ENCODE data around the gene C20orf144.

Gene C20orf144

DNA sequence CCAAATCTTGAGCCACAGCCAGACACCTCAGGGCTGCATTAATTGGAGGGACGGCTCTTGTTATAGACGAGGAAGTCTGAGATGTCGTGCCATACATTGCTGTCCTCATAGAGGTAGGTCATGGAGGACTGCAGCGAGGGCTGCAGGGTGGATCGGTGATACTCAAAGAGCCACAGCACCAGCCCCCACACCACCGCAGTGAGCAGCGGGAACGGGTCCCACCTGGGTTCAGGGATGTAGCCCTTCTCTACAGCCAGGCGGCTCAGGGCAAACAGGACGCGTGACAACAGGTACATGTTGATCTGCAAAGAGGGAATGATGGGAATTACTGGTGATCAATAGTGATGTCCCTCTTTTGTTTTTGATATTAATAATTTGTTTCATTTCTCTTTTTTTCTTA is 45.5 kb downstream of the C20orf144 start:
- H3K36me3 Mint-ChIP-seq (ENCODE audit: insufficient read depth): peaks cover 32% of the 10 kb centered on the region
- no peak for DNase-seq
- peaks cover 0 to 4% of the 10 kb centered on the region in 2 donors for H3K4me1 Mint-ChIP-seq (ENCODE audit: low read depth in 2 of 2)
- H3K4me3 Mint-ChIP-seq: no peak overlapping the region
- H3K9me3 Mint-ChIP-seq: no peaks in the 10 kb centered on the region
- no peak for ATAC-seq (replicated peaks)
- no peaks in the 10 kb centered on the region for H3K27me3 Mint-ChIP-seq
- peak overlapping the region in 1 of 2 donors; percentile 30 for H3K27ac Mint-ChIP-seq

DNA sequence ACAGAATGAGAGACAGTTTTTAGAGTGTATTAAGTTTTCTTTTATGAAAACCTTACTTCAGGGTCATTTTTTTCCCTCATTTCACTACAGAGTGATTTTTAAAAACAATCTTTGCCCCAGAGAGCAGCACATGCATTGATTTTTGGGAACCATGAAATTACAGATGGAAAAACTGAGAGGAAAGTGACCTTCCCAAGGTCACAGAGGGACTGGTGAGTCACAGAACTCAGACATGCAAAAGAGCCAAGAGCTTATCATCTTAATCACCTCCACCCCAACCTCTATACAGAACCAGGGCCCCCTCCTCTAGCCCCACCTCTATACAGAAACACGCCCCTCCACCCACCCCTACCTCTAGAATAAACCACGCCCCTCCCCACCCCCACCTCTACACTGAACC is 47.3 kb downstream of the C20orf144 start:
- Mint-ChIP-seq H3K4me3 (no peak overlapping the region), H3K36me3 (ENCODE audit: insufficient read depth) (peaks cover 38% of the 10 kb centered on the region), H3K27ac (no peak overlapping the region), H3K9me3 (no peaks in the 10 kb centered on the region), H3K4me1 (ENCODE audit: low read depth in 2 of 2) (peaks cover 0 to 6% of the 10 kb centered on the region in 2 donors), H3K27me3 (no peaks in the 10 kb centered on the region)
- ATAC-seq (replicated peaks): no peak
- DNase-seq: no peak

DNA sequence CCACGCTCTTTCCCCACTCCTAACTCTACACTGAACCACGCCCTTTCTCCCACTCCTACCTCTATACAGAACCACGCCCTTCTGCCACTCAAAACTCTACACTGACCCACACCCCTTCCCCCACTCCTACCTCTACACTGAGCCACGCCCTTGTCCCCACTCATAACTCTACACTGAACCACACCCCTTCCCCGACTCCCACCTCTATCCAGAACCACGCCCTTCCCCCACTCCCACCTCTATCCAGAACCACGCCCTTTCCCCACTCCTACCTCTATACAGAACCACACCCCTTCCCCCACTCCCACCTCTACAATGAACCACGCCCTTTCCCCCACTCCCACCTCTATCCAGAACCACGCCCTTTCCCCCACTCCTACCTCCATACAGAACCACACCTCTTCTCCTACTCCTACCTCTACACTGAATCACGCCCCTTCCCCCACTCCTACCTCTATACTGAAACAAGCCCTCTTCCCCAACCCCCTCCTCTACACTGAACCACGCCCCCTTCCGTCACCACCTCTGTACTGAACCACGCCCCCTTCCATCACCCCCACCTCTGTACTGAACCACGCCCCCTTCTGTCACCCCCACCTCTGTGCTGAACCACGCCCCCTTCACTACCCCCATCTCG is 47.9 kb downstream of the C20orf144 start:
- ATAC-seq (replicated peaks): no peak
- peaks cover 0 to 6% of the 10 kb centered on the region in 2 donors for H3K4me1 Mint-ChIP-seq (ENCODE audit: low read depth in 2 of 2)
- no peak for DNase-seq
- H3K9me3 Mint-ChIP-seq: no peaks in the 10 kb centered on the region
- peak overlapping the region; percentile 35 to 70 for H3K27ac Mint-ChIP-seq
- H3K27me3 Mint-ChIP-seq: no peaks in the 10 kb centered on the region
- H3K36me3 Mint-ChIP-seq (ENCODE audit: insufficient read depth): peaks cover 43% of the 10 kb centered on the region
- H3K4me3 Mint-ChIP-seq: no peak overlapping the region

DNA sequence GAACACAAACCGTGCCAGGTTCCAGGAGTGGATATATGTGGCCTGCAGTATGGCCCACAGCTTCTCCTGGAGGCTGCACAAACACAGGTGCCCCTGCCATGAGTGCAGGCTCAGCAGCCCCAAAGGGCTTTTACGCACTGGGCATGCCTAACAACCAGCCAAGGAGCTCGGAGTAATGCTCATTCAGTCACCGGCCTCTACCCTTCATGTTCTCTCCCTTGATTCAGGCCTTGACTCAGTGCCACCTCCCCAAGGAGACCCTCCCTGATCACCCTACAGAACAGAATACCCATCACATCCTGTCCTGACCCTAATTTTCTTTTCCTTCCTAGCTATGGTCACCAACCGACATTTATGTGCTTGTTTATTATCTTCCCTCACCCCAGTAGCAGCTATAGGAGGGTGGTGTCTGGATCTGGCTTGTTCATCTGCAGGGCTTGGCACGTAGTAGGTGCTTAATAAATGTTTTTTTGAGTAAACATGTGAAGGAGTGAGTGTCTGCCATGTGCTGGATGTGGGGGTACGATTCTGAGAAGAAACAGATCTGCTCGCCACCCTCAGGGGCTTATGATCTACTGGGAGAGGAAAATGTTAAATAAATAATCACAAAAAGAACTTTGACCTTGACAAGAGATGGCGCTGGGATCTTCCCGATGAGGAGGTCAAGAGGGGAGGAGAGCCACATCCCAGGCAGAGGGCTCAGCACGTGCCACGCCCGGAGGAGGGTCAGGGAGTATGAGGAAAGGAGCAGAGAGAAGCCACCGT is 48.7 kb downstream of the C20orf144 start:
- no peaks in the 10 kb centered on the region for H3K27me3 Mint-ChIP-seq
- peaks cover 46% of the 10 kb centered on the region for H3K36me3 Mint-ChIP-seq (ENCODE audit: insufficient read depth)
- H3K27ac Mint-ChIP-seq: no peak overlapping the region
- peaks cover 0 to 6% of the 10 kb centered on the region in 2 donors for H3K4me1 Mint-ChIP-seq (ENCODE audit: low read depth in 2 of 2)
- ATAC-seq (replicated peaks) (no peak), DNase-seq (no peak)
- no peak overlapping the region for H3K4me3 Mint-ChIP-seq
- no peaks in the 10 kb centered on the region for H3K9me3 Mint-ChIP-seq

DNA sequence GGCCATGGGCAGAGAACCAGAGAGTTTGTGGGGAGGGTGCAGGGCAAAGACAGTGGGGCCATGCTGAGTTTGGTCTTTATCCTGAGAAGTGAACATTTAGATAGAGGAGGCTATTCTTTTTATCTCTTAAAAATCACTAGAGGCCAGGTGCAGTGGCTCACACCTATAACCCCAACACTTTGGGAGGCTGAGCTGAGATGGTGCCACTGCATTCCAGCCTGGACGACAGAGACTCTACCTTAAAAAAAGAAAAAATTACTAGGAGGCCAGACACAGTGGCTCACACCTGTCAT is 49.3 kb downstream of the C20orf144 start:
- Mint-ChIP-seq H3K27me3 (no peaks in the 10 kb centered on the region), H3K27ac (no peak overlapping the region), H3K9me3 (no peaks in the 10 kb centered on the region), H3K4me3 (no peak overlapping the region), H3K4me1 (ENCODE audit: low read depth in 2 of 2) (peaks cover 3 to 6% of the 10 kb centered on the region in 2 donors), H3K36me3 (ENCODE audit: insufficient read depth) (peaks cover 47% of the 10 kb centered on the region)
- DNase-seq (no peak), ATAC-seq (replicated peaks) (no peak)
